ENCODE measurements around the gene SPAST.
"Not testable (repeated sequence)": the region's sequence is repeated elsewhere in the genome, so short reads cannot be mapped to it uniquely, and the experiment has no call there.

SPAST gene

GRCh38 chr2:32124660-32125059, 61.3 kb downstream of the SPAST start:
- no peak for DNase-seq (ENCODE audit: low read depth in 2 of 2)

- no peak for DNase-seq (ENCODE audit: low read depth in 2 of 2)
These were observed 65.3 kb downstream of the SPAST start for GRCh38 chr2:32128636-32129035.

- no peak for DNase-seq (ENCODE audit: low read depth in 2 of 2)
These were observed 65.7 kb downstream of the SPAST start for GRCh38 chr2:32129086-32129485.

- DNase-seq (ENCODE audit: low read depth in 2 of 2) = no peak
These were observed 72.1 kb downstream of the SPAST start for GRCh38 chr2:32135409-32135808.

GRCh38 chr2:32136097-32136496, 72.7 kb downstream of the SPAST start:
- DNase-seq (ENCODE audit: low read depth in 2 of 2) = no peak

- not testable (repeated sequence) for DNase-seq (ENCODE audit: low read depth in 2 of 2)
These were observed 88.2 kb downstream of the SPAST start for GRCh38 chr2:32151544-32151943.

GRCh38 chr2:32159678-32160077, 96.3 kb downstream of the SPAST start:
- no peak for DNase-seq (ENCODE audit: low read depth in 2 of 2)

GRCh38 chr2:32161296-32161695, 97.9 kb downstream of the SPAST start:
- DNase-seq (ENCODE audit: low read depth in 2 of 2) = no peak

GRCh38 chr2:32164254-32164653, 100.9 kb downstream of the SPAST start:
- DNase-seq (ENCODE audit: low read depth in 2 of 2) = not testable (repeated sequence)

- DNase-seq (ENCODE audit: low read depth in 2 of 2) = not testable (repeated sequence)
These were observed 101.6 kb downstream of the SPAST start for GRCh38 chr2:32165027-32165347.

- DNase-seq (ENCODE audit: low read depth in 2 of 2) = no peak
These were observed 102.8 kb downstream of the SPAST start for GRCh38 chr2:32166115-32166574.

- no peak for DNase-seq (ENCODE audit: low read depth in 2 of 2)
These were observed 105.2 kb downstream of the SPAST start for GRCh38 chr2:32168513-32168912.

- no peak for DNase-seq (ENCODE audit: low read depth in 2 of 2)
These were observed 109.5 kb downstream of the SPAST start for GRCh38 chr2:32172870-32173269.

GRCh38 chr2:32182667-32183066, 119.3 kb downstream of the SPAST start:
- no peak for DNase-seq (ENCODE audit: low read depth in 2 of 2)

GRCh38 chr2:32189011-32189410, 125.7 kb downstream of the SPAST start:
- DNase-seq (ENCODE audit: low read depth in 2 of 2) = no peak

- DNase-seq (ENCODE audit: low read depth in 2 of 2) = no peak
These were observed 129.1 kb downstream of the SPAST start for GRCh38 chr2:32192418-32192817.

- DNase-seq (ENCODE audit: low read depth in 2 of 2) = no peak
These were observed 137.5 kb downstream of the SPAST start for GRCh38 chr2:32200814-32201213.

- DNase-seq (ENCODE audit: low read depth in 2 of 2) = not testable (repeated sequence)
These were observed 140.1 kb downstream of the SPAST start for GRCh38 chr2:32203428-32203827.
